Measurements from ENCODE around the gene PRKCH. TPM values are rescaled to one million over a fixed set of nuclear protein-coding genes. Genes with fewer than 3 reads are reported as not detected.

Gene PRKCH
- total RNA-seq, 4 donors from 2014 or later: 49.5 to 147 (median 59.2) TPM

GRCh38 chr14:61536661-61537562, 215.5 kb downstream of the PRKCH start:
- no peak overlapping the region for H3K4me3 ChIP-seq
- no peaks in the 10 kb centered on the region for H3K36me3 ChIP-seq
- H3K27ac ChIP-seq: peak overlapping the region; percentile 60
- 82% methylated on average over 12 of the region's 12 CpGs for WGBS
- no peaks in the 10 kb centered on the region for H3K27me3 ChIP-seq
- peaks cover 28% of the 10 kb centered on the region for H3K4me1 ChIP-seq
- no peak for DNase-seq (ENCODE audit: low spot score in 2 of 2)
- no peaks in the 10 kb centered on the region for H3K9me3 ChIP-seq
- TF ChIP-seq CTCF (IDR thresholded peaks at IDR 0.05) (no peak), EP300 (IDR thresholded peaks at IDR 0.05) (no peak), POLR2A (IDR thresholded peaks at IDR 0.05) (no peak), POLR2AphosphoS5 (IDR thresholded peaks at IDR 0.05) (no peak)

- H3K27ac ChIP-seq: peak overlapping the region; percentile 70
- H3K4me3 ChIP-seq: no peak overlapping the region
- no peaks in the 10 kb centered on the region for H3K36me3 ChIP-seq
- no peaks in the 10 kb centered on the region for H3K9me3 ChIP-seq
- no peak for DNase-seq (ENCODE audit: low spot score in 2 of 2)
- no peak for TF ChIP-seq EP300 (IDR thresholded peaks at IDR 0.05)
- no peak for TF ChIP-seq POLR2A (IDR thresholded peaks at IDR 0.05)
- no peak for TF ChIP-seq CTCF (IDR thresholded peaks at IDR 0.05)
- peak in 1 of 3 donors; percentile 9 for TF ChIP-seq POLR2AphosphoS5 (IDR thresholded peaks at IDR 0.05)
- H3K27me3 ChIP-seq: no peaks in the 10 kb centered on the region
- 51% methylated on average over 8 of the region's 8 CpGs for WGBS
- H3K4me1 ChIP-seq: peaks cover 27% of the 10 kb centered on the region
Measured at GRCh38 chr14:61537563-61538463, 216.4 kb downstream of the PRKCH start.

- TF ChIP-seq EP300 (IDR thresholded peaks at IDR 0.05): no peak
- TF ChIP-seq CTCF (IDR thresholded peaks at IDR 0.05): no peak
- TF ChIP-seq POLR2AphosphoS5 (IDR thresholded peaks at IDR 0.05): no peak
- no peak for TF ChIP-seq POLR2A (IDR thresholded peaks at IDR 0.05)
- Histone ChIP-seq H3K27ac (peak overlapping the region; percentile 70), H3K4me3 (no peak overlapping the region), H3K36me3 (no peaks in the 10 kb centered on the region), H3K27me3 (no peaks in the 10 kb centered on the region), H3K9me3 (no peaks in the 10 kb centered on the region), H3K4me1 (peaks cover 32% of the 10 kb centered on the region)
- DNase-seq (ENCODE audit: low spot score in 2 of 2): no peak
- WGBS: 85% methylated on average over 5 of the region's 5 CpGs
Measured at GRCh38 chr14:61538464-61539022, 217.2 kb downstream of the PRKCH start.

- 74% methylated on average over 5 of the region's 5 CpGs for WGBS
- H3K27me3 ChIP-seq: no peaks in the 10 kb centered on the region
- H3K9me3 ChIP-seq: no peaks in the 10 kb centered on the region
- DNase-seq (ENCODE audit: low spot score in 2 of 2): no peak
- peaks cover 38% of the 10 kb centered on the region for H3K4me1 ChIP-seq
- H3K36me3 ChIP-seq: no peaks in the 10 kb centered on the region
- H3K27ac ChIP-seq: no peak overlapping the region
- TF ChIP-seq POLR2A (IDR thresholded peaks at IDR 0.05) (no peak), EP300 (IDR thresholded peaks at IDR 0.05) (no peak), CTCF (IDR thresholded peaks at IDR 0.05) (no peak), POLR2AphosphoS5 (IDR thresholded peaks at IDR 0.05) (no peak)
- H3K4me3 ChIP-seq: no peak overlapping the region
Measured at GRCh38 chr14:61539631-61540030, 218.3 kb downstream of the PRKCH start.
